Measurements from ENCODE around the gene ATP2C2.

- TF ChIP-seq GABPA (IDR thresholded peaks at IDR 0.05; ENCODE audit: low read depth) (no peak), REST (IDR thresholded peaks at IDR 0.05; ENCODE audit: insufficient replicate concordance, low read depth) (no peak)
These were observed 103.0 kb downstream of the ATP2C2 start for GRCh38 chr16:84471316-84471715.

Data from HL-60 (cell line).